ENCODE measurements around the gene TSPAN14.

The TSPAN14 gene

DNA sequence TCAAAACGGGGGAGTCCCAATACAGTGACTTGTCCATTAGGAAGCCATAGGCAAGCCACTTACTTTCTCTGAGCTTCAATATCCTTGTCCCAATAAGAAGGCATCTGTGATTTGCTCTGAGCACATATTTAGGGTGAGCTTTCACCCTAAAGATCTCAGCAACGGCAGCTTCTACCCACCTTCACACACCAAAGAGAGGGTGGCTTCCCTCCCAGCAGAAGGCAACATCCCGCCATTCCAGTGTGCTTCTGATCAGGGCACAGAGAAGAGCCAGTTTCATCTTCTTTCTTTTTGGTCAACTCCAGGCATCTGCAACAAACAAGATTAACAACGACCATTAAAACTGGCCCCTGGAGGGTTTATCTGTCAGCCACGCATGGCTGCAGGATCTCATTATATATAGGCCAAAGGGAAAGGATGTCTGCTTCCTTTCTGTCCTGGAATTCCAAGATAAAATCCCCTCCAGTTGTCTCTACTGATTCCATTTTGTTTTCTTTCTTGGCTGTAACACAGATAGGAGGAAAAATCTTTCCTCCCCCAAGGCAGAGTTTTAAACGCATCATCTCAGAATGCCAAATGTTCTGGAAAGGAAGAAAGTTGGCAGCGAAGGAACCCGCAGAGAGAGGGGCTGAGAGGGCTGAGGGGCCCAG is 83.1 kb downstream of the TSPAN14 start:
- no peak for TF ChIP-seq CTCF (IDR thresholded peaks at IDR 0.05)

GRCh38 chr10:80537736-80538480 is 83.8 kb downstream of the TSPAN14 start, which contains the start of gene SH2D4B:
SH2D4B (plus strand) TSS chr10:80537902; CDS start chr10:80538332, 430 bp downstream.
- no peak for TF ChIP-seq CTCF (IDR thresholded peaks at IDR 0.05)

DNA sequence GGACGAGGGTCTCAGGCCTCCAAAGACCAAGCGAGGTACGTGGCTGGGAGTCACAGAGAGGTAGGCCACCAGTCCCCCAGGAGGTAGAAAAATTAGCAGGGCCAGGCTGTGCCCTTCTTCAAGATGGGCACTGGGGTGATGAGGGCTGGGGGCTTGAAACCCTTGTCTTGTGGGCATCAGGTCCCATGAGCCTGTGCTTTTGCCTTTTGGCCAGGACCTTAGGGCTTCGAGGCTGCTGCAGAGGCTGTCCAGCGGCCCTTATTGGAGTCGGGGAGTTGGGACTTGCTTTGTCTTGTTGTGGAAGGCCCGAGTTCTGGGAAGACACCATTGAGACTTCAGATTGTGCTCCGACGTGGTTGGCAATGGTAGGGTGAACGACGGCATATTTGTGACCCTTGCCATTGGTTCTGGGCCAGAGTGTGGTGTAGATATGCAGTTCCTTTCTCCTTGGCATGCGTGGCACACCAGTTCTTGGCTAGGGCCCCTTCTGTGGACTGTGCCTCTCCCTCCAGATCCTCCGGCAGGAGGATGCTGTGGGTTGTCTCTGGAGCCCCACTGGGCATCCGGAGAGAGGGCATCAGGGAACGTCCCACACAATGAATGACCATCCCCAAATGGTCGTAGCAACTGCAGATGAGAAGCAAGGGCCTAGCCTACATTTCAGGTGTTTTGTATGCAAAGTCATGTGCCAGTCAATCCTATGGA is 84.5 kb downstream of the TSPAN14 start:
- no peak for TF ChIP-seq CTCF (IDR thresholded peaks at IDR 0.05)

- TF ChIP-seq CTCF (IDR thresholded peaks at IDR 0.05) = no peak
Measured at GRCh38 chr10:80539421-80540031, 85.4 kb downstream of the TSPAN14 start.

GRCh38 chr10:80540136-80540535 is 86.0 kb downstream of the TSPAN14 start:
- TF ChIP-seq CTCF (IDR thresholded peaks at IDR 0.05) = no peak

DNA sequence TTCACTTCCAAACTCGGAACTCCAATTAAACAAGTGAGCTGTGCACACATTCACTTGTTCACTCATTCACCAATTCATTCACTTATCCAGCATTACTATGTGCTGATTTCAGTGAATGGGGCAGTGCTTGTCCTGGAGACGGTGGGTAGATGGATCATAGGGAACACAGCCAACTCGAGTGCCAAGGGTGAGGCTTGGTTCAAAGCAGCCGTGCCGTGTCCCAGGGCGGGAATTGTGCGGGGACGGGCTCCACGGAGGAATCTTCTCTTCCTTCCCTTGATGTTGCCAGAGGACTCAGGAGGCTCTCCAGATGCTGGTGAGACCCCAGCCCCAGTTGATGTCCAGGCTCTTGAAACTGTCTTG is 86.5 kb downstream of the TSPAN14 start:
- TF ChIP-seq CTCF (IDR thresholded peaks at IDR 0.05) = no peak

GRCh38 chr10:80540981-80541750 is 87.1 kb downstream of the TSPAN14 start:
- TF ChIP-seq CTCF (IDR thresholded peaks at IDR 0.05) = no peak
